ENCODE measurements around the gene ADGRG6. TPM values are rescaled to one million over a fixed set of nuclear protein-coding genes. Genes with fewer than 3 reads are reported as not detected.

Gene ADGRG6
- total RNA-seq, 1 experiment from 2014 or later, result 5.3 TPM

- TF ChIP-seq ATF6 (CRISPR knock-in tag; IDR thresholded peaks at IDR 0.05) (no peak), JUN (CRISPR knock-in tag; IDR thresholded peaks at IDR 0.05) (no peak), HMGXB4 (CRISPR knock-in tag; IDR thresholded peaks at IDR 0.05) (no peak), CREB1 (CRISPR knock-in tag; IDR thresholded peaks at IDR 0.05) (no peak)
Measured at GRCh38 chr6:142290851-142291250, 11.0 kb upstream of the ADGRG6 start (continued).

GRCh38 chr6:142291512-142291911 is 10.3 kb upstream of the ADGRG6 start:
- no peaks in the 10 kb centered on the region for H3K36me3 Mint-ChIP-seq
- peaks cover 8% of the 10 kb centered on the region for H3K4me1 Mint-ChIP-seq
- ChIA-PET POLR2A (interaction anchor here (1.6 kb wide), 1 partner anchor 10 kb away, joined by 4 read pairs; the partner anchor contains the start of gene ADGRG6), CTCF (interaction anchor here (2.5 kb wide), 1 partner anchor 10 kb away, joined by 9 read pairs; the partner anchor contains the start of gene ADGRG6)
- H3K4me3 Mint-ChIP-seq, result no peak overlapping the region
- H3K27me3 Mint-ChIP-seq (ENCODE audit: low read depth), result no peaks in the 10 kb centered on the region; the same call in 1 of the 2 replicates
- no peak for ATAC-seq
- H3K27ac Mint-ChIP-seq, result no peak overlapping the region
- no peak for DNase-seq (ENCODE audit: low spot score)
- TF ChIP-seq HMGXB4 (CRISPR knock-in tag; IDR thresholded peaks at IDR 0.05) (no peak), TEAD1 (CRISPR knock-in tag; IDR thresholded peaks at IDR 0.05) (no peak), ZNF121 (CRISPR knock-in tag; IDR thresholded peaks at IDR 0.05) (no peak), ZNF512 (CRISPR knock-in tag; IDR thresholded peaks at IDR 0.05; ENCODE audit: borderline replicate concordance) (no peak), ZNF396 (CRISPR knock-in tag; IDR thresholded peaks at IDR 0.05; ENCODE audit: borderline replicate concordance) (no peak), ZNF219 (CRISPR knock-in tag; IDR thresholded peaks at IDR 0.05; ENCODE audit: borderline replicate concordance) (no peak), E2F4 (CRISPR knock-in tag; IDR thresholded peaks at IDR 0.05; ENCODE audit: borderline replicate concordance, low read depth) (no peak), NR1H2 (CRISPR knock-in tag; IDR thresholded peaks at IDR 0.05) (no peak), ETV6 (CRISPR knock-in tag; IDR thresholded peaks at IDR 0.05) (no peak), RELA (CRISPR knock-in tag; IDR thresholded peaks at IDR 0.05; ENCODE audit: borderline replicate concordance) (no peak), ZNF232 (CRISPR knock-in tag; IDR thresholded peaks at IDR 0.05) (no peak), ZNF423 (CRISPR knock-in tag; IDR thresholded peaks at IDR 0.05) (no peak), AFF4 (CRISPR knock-in tag; IDR thresholded peaks at IDR 0.05; ENCODE audit: borderline replicate concordance) (no peak), ZMAT4 (CRISPR knock-in tag; IDR thresholded peaks at IDR 0.05) (no peak), SMAD3 (CRISPR knock-in tag; IDR thresholded peaks at IDR 0.05; ENCODE audit: borderline replicate concordance) (no peak), IRF2 (CRISPR knock-in tag; IDR thresholded peaks at IDR 0.05; ENCODE audit: borderline replicate concordance, low read depth) (no peak)
- peaks cover 12% of the 10 kb centered on the region for H3K9me3 Mint-ChIP-seq
